ENCODE measurements around the gene CYTL1. TPM values are rescaled to one million over a fixed set of nuclear protein-coding genes. Genes with fewer than 3 reads are reported as not detected.

Gene CYTL1
- polyA plus RNA-seq, 2 of the 4 experiments (the other 2 are of a cell fraction) = not detected

DNA sequence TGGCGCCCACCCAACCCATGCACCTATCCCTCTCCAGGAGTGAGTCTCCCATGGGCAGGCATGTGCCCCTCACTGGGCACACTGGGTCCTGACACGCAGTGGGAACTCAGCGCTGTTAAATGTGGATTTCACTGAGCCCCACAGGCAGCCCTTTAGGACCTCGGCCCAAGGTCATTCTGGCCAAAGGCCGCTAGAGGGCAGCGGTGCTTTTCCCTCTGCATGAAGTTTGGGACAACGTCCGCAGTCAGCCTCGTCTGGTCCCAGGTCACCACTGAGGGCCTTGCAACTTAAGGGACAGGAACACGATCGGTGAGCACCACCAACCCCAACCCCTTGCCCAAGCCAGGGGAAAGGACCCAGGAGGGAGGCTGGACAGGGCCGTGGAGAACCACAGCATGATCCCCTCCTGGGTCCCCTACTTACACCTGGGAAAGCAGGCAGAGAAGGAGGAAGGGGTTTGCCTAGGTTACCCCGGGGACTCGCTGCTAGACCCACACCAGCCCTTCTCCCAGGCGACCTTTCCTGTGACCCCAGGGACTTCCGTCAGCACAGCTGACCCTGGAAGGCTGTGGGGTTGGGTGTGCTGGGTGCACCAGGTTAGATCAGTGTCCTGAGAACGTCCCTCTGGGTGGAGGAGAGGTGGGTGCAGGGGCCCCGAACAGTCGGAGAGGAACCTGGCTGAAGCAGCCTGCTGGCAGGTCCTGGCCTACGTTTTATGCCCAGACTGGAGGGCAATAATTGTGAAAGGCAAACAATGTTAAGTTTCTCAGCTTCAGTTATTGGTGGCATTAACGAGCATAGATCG is 24.0 kb downstream of the CYTL1 start:
- H3K4me3 ChIP-seq = no peak overlapping the region
- TF ChIP-seq CHD4 (IDR thresholded peaks at IDR 0.05; ENCODE audit: borderline replicate concordance) (no peak), CHD2 (IDR thresholded peaks at IDR 0.05; ENCODE audit: low read length, partially characterized antibody) (no peak), HOXB5 (CRISPR knock-in tag; IDR thresholded peaks at IDR 0.05) (no peak), EP300 (IDR thresholded peaks at IDR 0.05) (no peak), PHF8 (IDR thresholded peaks at IDR 0.05; ENCODE audit: borderline replicate concordance, low read depth) (no peak), CTCF (IDR thresholded peaks at IDR 0.05) (peak; percentile 78), BHLHE40 (IDR thresholded peaks at IDR 0.05; ENCODE audit: low read depth, low read length) (no peak), SMC3 (IDR thresholded peaks at IDR 0.05) (peak; percentile 74), RAD21 (conservative IDR thresholded peaks at IDR 0.05 in 1 of 2, IDR thresholded peaks at IDR 0.05 in 1 of 2) (peak; percentile 89 to 91)
- CTCF ChIA-PET = interaction anchor here (0.6 to 3.3 kb wide), 20 partner anchors 8 to 817 kb away, joined by 3 to 14 read pairs (median 3); partner anchors contain the start of gene STK32B
- peak; percentile 69 to 73 for DNase-seq (ENCODE audit: low read depth in 1 of 2, low spot score in 1 of 2)
- peaks cover 28% of the 10 kb centered on the region for H3K4me1 ChIP-seq
- 50% methylated on average over 10 of the region's 22 CpGs for WGBS (ENCODE audit: missing lambda C conversion rate)
- no peaks in the 10 kb centered on the region for H3K9me3 ChIP-seq
- FAIRE-seq = no peak
- peak overlapping the region; percentile 35 to 84; a peak in 3 of 6 replicates for H3K27ac ChIP-seq
- POLR2A ChIA-PET = no interaction called here
- peak overlapping the region; percentile 62 for H3K4me2 ChIP-seq
- ATAC-seq = peak; percentile 86 to 91

- Histone ChIP-seq H3K4me3 (no peak overlapping the region), H3K27ac (peak overlapping the region in 1 of 2 experiments; percentile 45; a peak in 1 of 6 replicates), H3K9me3 (no peaks in the 10 kb centered on the region), H3K4me2 (peak overlapping the region; percentile 62), H3K4me1 (peaks cover 29% of the 10 kb centered on the region)
- ATAC-seq (peak; percentile 22 to 47; a peak in 3 of 6 replicates), FAIRE-seq (no peak), DNase-seq (ENCODE audit: low read depth in 1 of 2, low spot score in 1 of 2) (no peak)
- 54% methylated on average over 18 of the region's 18 CpGs for WGBS (ENCODE audit: missing lambda C conversion rate)
- ChIA-PET CTCF (interaction anchor here (0.6 to 3.3 kb wide), 17 partner anchors 9 to 986 kb away, joined by 3 to 14 read pairs (median 4); partner anchors contain the start of gene STK32B), POLR2A (no interaction called here)
- TF ChIP-seq FOXS1 (CRISPR knock-in tag; IDR thresholded peaks at IDR 0.05) (no peak), NPAS2 (CRISPR knock-in tag; IDR thresholded peaks at IDR 0.05; ENCODE audit: borderline replicate concordance) (no peak), CHD4 (IDR thresholded peaks at IDR 0.05; ENCODE audit: borderline replicate concordance) (no peak), EP300 (IDR thresholded peaks at IDR 0.05) (no peak), EHMT2 (IDR thresholded peaks at IDR 0.05; ENCODE audit: low read depth) (no peak), HOXA7 (CRISPR knock-in tag; IDR thresholded peaks at IDR 0.05) (no peak)
Observed at GRCh38 chr4:4994312-4995097, 24.8 kb downstream of the CYTL1 start.

DNA sequence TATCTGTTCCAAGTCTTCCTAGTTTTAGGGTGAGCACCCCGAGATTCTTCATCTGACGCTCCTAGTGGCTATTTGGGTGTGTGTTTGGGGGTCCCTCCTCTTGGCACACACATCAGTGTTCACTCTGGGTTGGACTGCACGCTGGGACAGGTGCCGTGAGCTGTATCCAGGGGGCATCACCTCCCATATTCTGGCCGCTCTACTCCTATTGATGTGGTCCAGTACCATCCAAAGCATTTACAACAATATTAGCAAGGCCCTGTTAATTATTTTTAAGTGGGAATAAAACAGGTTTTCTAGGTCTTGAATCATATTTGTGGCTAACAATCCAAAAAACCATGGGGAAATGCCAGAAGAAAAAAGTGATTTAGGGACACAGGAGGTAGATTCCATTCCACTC is 26.4 kb downstream of the CYTL1 start:
- WGBS (ENCODE audit: missing lambda C conversion rate) = 77% methylated on average over 5 of the region's 5 CpGs
- Histone ChIP-seq H3K4me2 (no peak overlapping the region), H3K9me3 (no peaks in the 10 kb centered on the region), H3K27ac (no peak overlapping the region), H3K4me1 (peaks cover 29% of the 10 kb centered on the region), H3K4me3 (no peak overlapping the region)
- DNase-seq (ENCODE audit: low read depth in 1 of 2, low spot score in 1 of 2) = no peak
- TF ChIP-seq RNF2 (IDR thresholded peaks at IDR 0.05; ENCODE audit: borderline replicate concordance, low read depth) = no peak
- FAIRE-seq = no peak
- POLR2A ChIA-PET = no interaction called here
- ATAC-seq = no peak
- CTCF ChIA-PET = interaction anchor here (0.6 to 1.1 kb wide), 4 partner anchors 60 to 820 kb away, joined by 3 to 8 read pairs (median 4); no protein-coding TSS in a partner anchor
